D721Med (cell line): ENCODE results near the gene SUSD1.

Experiments
- DNase-seq: peaks from one replicate; pipeline ENCODE4 v3.0.0; 2011; ENCODE audit warnings: low spot score; ENCODE audit not compliant: insufficient read length
- FAIRE-seq: peaks from 2 replicates; lab custom pipeline; 2011; peaks lifted over from hg19 to GRCh38; lab: Jason Lieb, UNC
- TF ChIP-seq, protein P1 (sequence below): IDR thresholded peaks from 2 replicates; pipeline ENCODE4 v1.5.1; 2012; ENCODE audit warnings: mild to moderate bottlenecking, control low read depth; ENCODE audit not compliant: insufficient read depth; ENCODE audit errors: missing control alignments

SUSD1 gene

DNA sequence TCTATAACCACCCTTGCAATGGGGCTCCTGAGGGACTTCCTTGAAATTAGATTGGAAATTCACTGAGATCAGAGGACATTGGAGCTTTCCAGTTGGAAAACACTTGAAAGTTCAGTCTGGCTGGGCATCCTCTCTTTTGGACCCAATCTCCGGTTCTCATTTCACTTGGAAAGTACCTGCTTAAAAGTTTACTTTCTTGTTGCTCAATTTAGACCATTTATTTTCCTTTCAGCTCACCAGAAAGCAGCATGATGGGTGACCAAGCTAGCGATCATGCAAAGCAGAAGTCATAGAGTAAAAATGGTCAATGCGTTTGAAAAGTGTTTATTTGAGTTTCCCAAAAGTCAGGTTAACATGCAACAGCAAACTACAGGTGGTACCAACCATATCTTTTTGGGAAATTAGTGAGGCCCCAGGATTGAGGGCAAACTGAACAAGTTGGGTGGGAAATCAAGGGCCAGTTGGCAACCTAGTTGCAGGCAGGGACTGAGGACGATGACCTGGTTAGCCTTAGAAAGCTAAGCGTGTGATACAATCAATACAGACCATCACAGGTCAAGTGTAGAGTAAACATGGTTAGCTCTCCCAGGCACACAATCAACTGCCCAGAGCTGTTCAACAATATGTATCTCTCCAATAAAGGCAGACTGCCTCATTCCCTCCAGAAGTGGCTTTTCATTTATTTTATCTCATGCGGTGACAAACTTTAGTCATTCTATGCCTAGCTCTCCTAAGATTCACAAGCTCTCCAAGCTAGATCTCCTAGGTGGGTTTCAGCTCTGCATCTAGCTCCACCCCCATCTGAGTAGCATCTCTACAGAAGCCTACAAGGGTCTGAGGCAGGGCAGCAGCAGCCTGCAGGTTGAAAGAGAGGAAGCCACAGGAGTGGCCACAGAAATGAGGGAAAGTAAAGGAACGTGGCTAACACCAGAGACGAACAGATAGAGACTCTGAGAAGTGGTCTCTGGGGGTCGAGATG, 141.6 kb downstream of the SUSD1 start:
- DNase-seq (no peak), FAIRE-seq (no peak)
- TF ChIP-seq, protein P1, sequence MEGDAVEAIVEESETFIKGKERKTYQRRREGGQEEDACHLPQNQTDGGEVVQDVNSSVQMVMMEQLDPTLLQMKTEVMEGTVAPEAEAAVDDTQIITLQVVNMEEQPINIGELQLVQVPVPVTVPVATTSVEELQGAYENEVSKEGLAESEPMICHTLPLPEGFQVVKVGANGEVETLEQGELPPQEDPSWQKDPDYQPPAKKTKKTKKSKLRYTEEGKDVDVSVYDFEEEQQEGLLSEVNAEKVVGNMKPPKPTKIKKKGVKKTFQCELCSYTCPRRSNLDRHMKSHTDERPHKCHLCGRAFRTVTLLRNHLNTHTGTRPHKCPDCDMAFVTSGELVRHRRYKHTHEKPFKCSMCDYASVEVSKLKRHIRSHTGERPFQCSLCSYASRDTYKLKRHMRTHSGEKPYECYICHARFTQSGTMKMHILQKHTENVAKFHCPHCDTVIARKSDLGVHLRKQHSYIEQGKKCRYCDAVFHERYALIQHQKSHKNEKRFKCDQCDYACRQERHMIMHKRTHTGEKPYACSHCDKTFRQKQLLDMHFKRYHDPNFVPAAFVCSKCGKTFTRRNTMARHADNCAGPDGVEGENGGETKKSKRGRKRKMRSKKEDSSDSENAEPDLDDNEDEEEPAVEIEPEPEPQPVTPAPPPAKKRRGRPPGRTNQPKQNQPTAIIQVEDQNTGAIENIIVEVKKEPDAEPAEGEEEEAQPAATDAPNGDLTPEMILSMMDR = no peak

DNA sequence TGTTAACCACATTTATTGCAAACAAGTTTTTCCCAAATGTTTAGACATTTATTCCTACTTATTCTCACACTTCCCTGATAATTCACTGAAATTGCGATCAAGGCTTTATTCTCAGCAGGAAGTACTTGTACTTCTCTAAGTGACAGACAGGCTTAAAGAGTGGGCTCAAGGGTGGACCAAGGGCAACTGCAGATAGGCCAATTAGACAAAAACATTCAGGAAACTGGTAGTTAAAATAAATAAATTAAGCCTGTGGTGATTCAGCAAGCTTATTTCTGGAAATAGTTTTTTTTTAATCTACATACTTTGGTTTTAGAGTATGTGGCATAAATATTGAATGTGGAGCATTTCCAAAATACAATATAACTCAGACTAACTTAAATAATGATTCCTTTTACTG, 142.4 kb downstream of the SUSD1 start:
- DNase-seq = no peak
- TF ChIP-seq, protein P1 = no peak
- FAIRE-seq = no peak

DNA sequence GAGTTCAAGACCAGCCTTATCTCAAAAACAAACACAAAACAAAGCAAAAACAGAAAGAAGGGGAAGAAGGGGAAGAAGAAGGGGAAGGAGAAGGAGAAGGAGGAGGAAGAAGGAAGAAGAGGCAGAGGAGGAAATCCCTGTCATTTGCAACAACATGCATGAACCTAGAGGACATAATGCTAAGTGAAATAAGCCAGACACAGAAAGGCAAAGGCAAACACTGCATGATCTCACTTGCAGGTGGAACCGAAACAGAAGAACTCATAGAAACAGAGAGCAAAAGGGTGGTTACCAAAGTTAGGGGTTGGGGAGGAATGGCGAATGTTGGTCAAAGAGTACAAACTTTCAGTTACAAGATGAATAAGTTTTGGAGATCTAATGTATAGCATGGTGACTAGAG, 143.1 kb downstream of the SUSD1 start:
- no peak for FAIRE-seq
- TF ChIP-seq, protein P1 = no peak

DNA sequence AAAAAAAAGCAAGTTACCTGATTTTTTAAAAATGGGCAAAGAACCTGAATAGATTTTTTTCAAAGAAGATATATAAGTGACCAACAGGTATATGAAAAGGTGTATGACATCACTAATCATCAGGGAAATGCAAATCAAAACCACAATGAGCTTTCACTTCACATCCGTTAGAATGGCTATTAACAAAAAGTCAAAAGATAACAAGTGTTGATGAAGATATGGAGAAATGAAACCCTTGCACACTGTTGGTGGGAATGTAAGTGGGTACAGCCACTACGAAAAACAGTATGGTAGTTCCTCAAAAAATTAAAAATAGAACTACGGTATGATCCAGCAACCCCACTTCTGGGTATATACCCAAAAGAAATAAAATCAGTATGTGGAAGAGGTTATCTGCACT, 143.7 kb downstream of the SUSD1 start:
- DNase-seq (no peak), FAIRE-seq (no peak)
- TF ChIP-seq, protein P1 = no peak

More for the DNA sequence above, 143.1 kb downstream of the SUSD1 start:
- DNase-seq = no peak

DNA sequence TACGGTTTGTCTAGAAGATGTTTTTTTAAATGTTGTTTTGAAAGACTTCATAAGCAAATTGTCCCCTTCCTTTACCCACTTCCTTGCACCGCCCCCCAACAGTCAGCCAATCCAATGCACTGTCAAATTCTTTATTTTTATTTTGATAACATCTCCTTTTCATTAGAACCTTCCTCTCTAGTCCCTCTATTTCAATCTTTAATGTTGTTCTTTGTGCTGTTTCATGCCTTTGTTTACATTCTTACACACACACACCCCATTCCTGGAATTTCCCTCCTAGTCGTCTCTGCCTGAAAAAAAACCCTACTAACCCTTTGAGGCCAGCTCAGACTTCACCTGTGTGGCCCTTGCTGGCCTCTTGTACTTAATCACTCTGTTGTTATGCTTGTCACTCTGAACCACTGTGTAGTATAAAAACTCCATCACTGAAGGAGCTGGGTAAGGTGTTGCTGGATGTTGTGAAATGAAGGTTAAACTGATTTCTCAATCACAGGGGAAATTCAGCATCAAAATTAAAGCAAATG, 145.1 kb downstream of the SUSD1 start:
- TF ChIP-seq, protein P1 = no peak
- DNase-seq = no peak
- no peak for FAIRE-seq

DNA sequence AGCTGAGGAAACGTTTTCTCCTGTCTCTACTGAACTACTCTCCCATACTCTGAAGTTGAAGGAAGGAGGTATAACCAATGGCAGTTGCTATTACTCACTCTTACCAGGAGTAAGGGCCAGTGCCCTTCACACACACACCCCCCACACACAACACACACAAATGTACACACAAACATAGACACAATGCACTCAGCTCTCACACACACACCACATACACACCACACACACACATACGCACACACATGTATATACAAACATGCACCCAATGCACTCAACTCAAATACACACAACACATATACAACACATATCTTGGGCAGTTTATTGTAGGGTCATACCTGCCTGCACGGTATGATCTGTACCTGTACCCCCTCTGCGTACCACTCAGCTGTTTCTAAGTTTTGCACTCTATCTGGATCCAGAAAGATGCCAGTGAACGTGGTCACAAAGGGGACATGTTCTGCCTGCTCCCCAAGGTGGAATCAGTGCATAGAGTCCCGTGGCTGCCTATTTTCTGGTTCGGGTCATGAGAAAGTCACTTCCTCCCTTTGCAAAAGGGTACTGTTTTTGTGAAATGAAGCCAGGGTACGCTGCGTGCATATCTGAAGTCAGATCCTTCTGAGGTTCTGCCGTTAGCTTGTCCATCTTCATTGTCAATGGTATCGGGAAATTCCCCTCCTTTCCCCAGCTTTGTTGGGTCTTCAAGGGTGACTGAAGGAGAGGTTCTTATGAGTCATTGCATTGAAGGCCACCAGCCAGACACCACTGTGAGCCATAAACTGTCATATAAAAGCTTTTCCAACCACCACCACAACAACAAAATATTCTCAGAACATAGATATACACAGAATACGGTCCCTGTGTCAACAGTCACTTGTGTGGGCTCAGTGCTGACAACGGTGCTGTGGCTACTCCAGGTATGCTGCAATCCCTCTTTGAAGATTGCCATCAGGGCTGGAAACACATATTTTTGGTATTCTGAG, 146.6 kb downstream of the SUSD1 start:
- FAIRE-seq (no peak), DNase-seq (no peak)
- TF ChIP-seq, protein P1 = no peak
